Endothelial cell of umbilical vein (primary cell): ENCODE data around the gene TFAP2B. TPM values are rescaled to one million over a fixed set of nuclear protein-coding genes. Genes with fewer than 3 reads are reported as not detected.

ENCODE experiments used
- BruUV-seq: library from RNA; stranded (reverse); fragments of 400-500 nt; replicated peaks from 2 replicates; lab custom pipeline; 2021; lab: Mats Ljungman, UMichigan
- CTCF ChIA-PET: fragments of 300-600, 350-600 bp; sonication (Branson Sonifier 250); formaldehyde crosslinking; loops from one replicate; lab custom pipeline; 2021; ENCODE audit warnings: antibody characterized with exemption, inconsistent platforms; lab: Charles Lee
- POLR2A ChIA-PET: fragments of 300-600, 350-600 bp; sonication (Branson Sonifier 250); formaldehyde crosslinking; loops from one replicate; lab custom pipeline; 2021; ENCODE audit warnings: antibody characterized with exemption, inconsistent platforms; lab: Charles Lee
- DNase-seq: peaks from one replicate; pipeline ENCODE4 v3.0.0-alpha.2; 2011; ENCODE audit warnings: low read depth, low spot score
- FAIRE-seq: peaks from 2 replicates; lab custom pipeline; 2011; peaks lifted over from hg19 to GRCh38; lab: Jason Lieb, UNC
- H2AFZ ChIP-seq: 2 replicates; pipeline ENCODE4 v1.6.0; 2012; ENCODE audit warnings: low read depth, low read length, control low read depth, inconsistent platforms
- H3K27ac ChIP-seq: 2 replicates; pipeline ENCODE4 v1.5.1; 2011; ENCODE audit warnings: low read depth, mild to moderate bottlenecking, control low read depth, low read length, moderate library complexity; ENCODE audit not compliant: insufficient read depth
- H3K27me3 ChIP-seq, 2 experiments: 2 replicates each; pipeline versions ENCODE4 v1.6.0 to v1.6.1; 2011; ENCODE audit warnings: low read length in 2 of 2, mixed read lengths in 1 of 2; ENCODE audit not compliant: control insufficient read depth in 2 of 2, insufficient read depth in 2 of 2
- H3K36me3 ChIP-seq, 2 experiments: 2 replicates in 1 of 2; 3 replicates in 1 of 2; pipeline ENCODE4 v1.5.1; 2011; ENCODE audit warnings: low read length in 2 of 2, mild to moderate bottlenecking in 1 of 2, moderate library complexity in 1 of 2; ENCODE audit not compliant: control insufficient read depth in 2 of 2, insufficient read depth in 2 of 2; ENCODE audit errors: extremely low read depth in 1 of 2
- H3K4me1 ChIP-seq: 3 replicates; pipeline ENCODE4 v1.5.1; 2011; ENCODE audit warnings: mild to moderate bottlenecking, low read length; ENCODE audit not compliant: control insufficient read depth, insufficient read depth; ENCODE audit errors: extremely low read depth
- H3K4me2 ChIP-seq: 2 replicates; pipeline ENCODE4 v1.6.1; 2011; ENCODE audit warnings: low read length, control low read depth, mixed read lengths; ENCODE audit not compliant: insufficient read depth
- H3K4me3 ChIP-seq, 3 experiments: fragments of 200-600 bp in 1 of 3; sonication (generic), shearing (Covaris generic) in 1 of 3; replicated peaks in 1 of 3; 2 replicates each; pipeline ENCODE4 v1.5.1; 2011 to 2016; ENCODE audit warnings: control low read depth in 3 of 3, low read length in 3 of 3, mild to moderate bottlenecking in 2 of 3, inconsistent platforms in 1 of 3, low read depth in 1 of 3, moderate library complexity in 1 of 3; ENCODE audit not compliant: insufficient read depth in 1 of 3
- H3K79me2 ChIP-seq: 2 replicates; pipeline ENCODE4 v1.6.0; 2012; ENCODE audit warnings: low read length, inconsistent platforms; ENCODE audit not compliant: control insufficient read depth, insufficient read depth
- H3K9ac ChIP-seq: replicated peaks from 2 replicates; pipeline ENCODE3; 2011; ENCODE audit warnings: low read length, control low read depth; ENCODE audit not compliant: insufficient read depth; ENCODE audit errors: extremely low read depth
- H3K9me1 ChIP-seq: replicated peaks from 3 replicates; pipeline ENCODE4 v1.6.0; 2011; ENCODE audit warnings: mild to moderate bottlenecking, low read length; ENCODE audit not compliant: control insufficient read depth, insufficient read depth; ENCODE audit errors: extremely low read depth
- H3K9me3 ChIP-seq: replicated peaks from 2 replicates; pipeline ENCODE4 v1.5.1; 2012; ENCODE audit warnings: low read length, inconsistent platforms; ENCODE audit not compliant: control insufficient read depth, insufficient read depth
- H4K20me1 ChIP-seq: replicated peaks from 2 replicates; pipeline ENCODE3; 2011; ENCODE audit warnings: mild to moderate bottlenecking, low read length; ENCODE audit not compliant: control insufficient read depth, insufficient read depth; ENCODE audit errors: extremely low read depth
- CTCF ChIP-seq, 2 donors: IDR thresholded peaks; 1 replicate in 1 of 2; 2 replicates in 1 of 2; pipeline ENCODE4 v1.5.1; 2011; ENCODE audit warnings: low read length in 2 of 2, mild to moderate bottlenecking in 2 of 2, moderate library complexity in 2 of 2, control low read depth in 1 of 2, inconsistent platforms in 1 of 2, low read depth in 1 of 2; ENCODE audit not compliant: insufficient read depth in 1 of 2; ENCODE audit errors: extremely low read depth in 1 of 2
- FOS ChIP-seq: IDR thresholded peaks from 2 replicates; pipeline ENCODE4 v1.6.1; 2011; ENCODE audit warnings: mild to moderate bottlenecking, low read length, moderate library complexity, borderline replicate concordance; ENCODE audit not compliant: insufficient read depth
- GATA2 ChIP-seq: IDR thresholded peaks from 2 replicates; pipeline ENCODE4 v1.7.0; 2011; ENCODE audit warnings: low read depth, mild to moderate bottlenecking, moderate library complexity, mixed read lengths, low read length; ENCODE audit not compliant: insufficient read length, insufficient read depth
- JUN ChIP-seq: IDR thresholded peaks from 2 replicates; pipeline ENCODE4 v1.6.1; 2011; ENCODE audit warnings: borderline replicate concordance, low read depth; ENCODE audit not compliant: insufficient read length, insufficient read depth
- MYC ChIP-seq: IDR thresholded peaks from one replicate; pipeline ENCODE4 v1.6.1; 2011; ENCODE audit warnings: mild to moderate bottlenecking, low read depth, low read length
- POLR2A ChIP-seq: IDR thresholded peaks from 2 replicates; pipeline ENCODE4 v1.6.1; 2012; ENCODE audit warnings: low read depth, mild to moderate bottlenecking, control low read depth, low read length
- dilution Hi-C: fragments of 300-500 bp; cut with MboI; formaldehyde crosslinking; loops from one replicate; pipeline ENCODE4 v1.15.0; 2019; ENCODE audit warnings: low sequenced_read_pairs; ENCODE audit not compliant: extremely low pct_ligation_motif_present
- intact Hi-C: fragments of 100-400 bp; cut with micrococcal nuclease; formaldehyde crosslinking; loops from one replicate; pipeline ENCODE4 v1.10.0; 2022
- polyA plus RNA-seq, 4 experiments: library from polyadenylated mRNA; depleted of rRNA in 3 of 4; stranded (reverse) in 3 of 4; unstranded in 1 of 4; fragments of >200 nt; gene quantifications; 2 replicates each; pipeline versions ENCODE4 v1.2.1 to v1.2.3, GENCODE V29; 2011 to 2012; ENCODE audit warnings: missing spikeins in 1 of 4
- total RNA-seq: library from RNA; stranded (reverse); gene quantifications from 2 replicates; pipeline ENCODE4 v1.2.3, GENCODE V29; 2021
- TF ChIP-seq, protein P1 (sequence below): IDR thresholded peaks from 2 replicates; pipeline ENCODE4 v1.6.1; 2011; ENCODE audit not compliant: insufficient read depth, insufficient read length

TFAP2B gene
- total and polyA plus RNA-seq, 2 donors (not counting 3 experiments of a cell fraction or from before 2014, with no cell fraction given), result not detected

DNA sequence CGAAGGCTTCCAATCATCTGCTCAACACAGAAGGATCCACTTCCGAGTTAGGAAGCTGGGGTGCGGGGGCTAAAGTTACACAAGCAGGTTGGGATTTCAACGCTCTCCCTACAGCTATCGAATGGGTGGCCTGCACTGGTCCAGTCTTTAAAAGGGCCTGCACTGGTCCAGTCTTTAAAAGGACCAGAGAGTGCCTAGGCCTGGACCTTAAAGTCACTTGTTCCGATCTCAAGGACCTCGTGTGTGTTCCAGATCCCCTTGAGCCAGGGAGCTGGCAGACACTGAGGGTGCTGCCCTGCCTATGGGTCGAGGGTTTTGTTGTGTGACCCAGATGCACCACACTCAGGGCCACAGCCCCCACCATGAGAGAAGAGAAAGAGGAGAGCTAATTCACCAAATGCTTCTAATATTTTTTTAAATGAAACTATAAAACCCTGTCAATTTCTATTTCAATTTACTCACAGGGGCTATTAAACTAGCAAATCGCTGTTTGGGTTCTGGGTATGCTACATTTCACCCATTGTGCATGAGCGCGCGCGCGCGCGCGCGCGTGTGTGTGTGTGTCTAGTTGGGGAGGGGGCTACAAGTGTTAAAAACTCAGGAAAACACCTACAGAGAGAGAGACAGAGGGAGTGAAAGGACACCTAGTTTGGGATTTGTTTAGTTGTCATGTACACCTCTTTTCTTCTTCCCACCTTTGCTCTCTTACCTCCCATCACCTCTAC, 7.5 kb downstream of the TFAP2B start:
- Histone ChIP-seq H3K4me3 (no peak overlapping the region), H2AFZ (no peak overlapping the region), H3K27ac (no peak overlapping the region), H3K9me1 (no peaks in the 10 kb centered on the region), H3K27me3 (peaks cover 39 to 63% of the 10 kb centered on the region in 2 experiments), H4K20me1 (no peaks in the 10 kb centered on the region), H3K4me2 (no peak overlapping the region), H3K9ac (no peak overlapping the region), H3K4me1 (no peaks in the 10 kb centered on the region), H3K79me2 (no peaks in the 10 kb centered on the region), H3K36me3 (no peaks in the 10 kb centered on the region), H3K9me3 (no peaks in the 10 kb centered on the region)
- CTCF ChIA-PET, result no interaction called here
- no peak for DNase-seq
- no peak for TF ChIP-seq JUN
- TF ChIP-seq CTCF (IDR thresholded peaks at IDR 0.05; ENCODE audit: extremely low read depth in 1 of 2, insufficient read depth in 1 of 2, low read depth in 1 of 2, low read length in 2 of 2), result no peak
- no peak for TF ChIP-seq GATA2
- intact Hi-C loops (no loop called here), dilution Hi-C loops (no loop called here)
- POLR2A ChIA-PET, result no interaction called here
- BruUV-seq, result no TSS peak
- no peak for FAIRE-seq

- BruUV-seq, result no TSS peak
- Histone ChIP-seq H2AFZ (no peak overlapping the region), H3K9ac (no peak overlapping the region), H3K79me2 (no peaks in the 10 kb centered on the region), H3K4me3 (no peak overlapping the region), H4K20me1 (no peaks in the 10 kb centered on the region), H3K9me3 (no peaks in the 10 kb centered on the region), H3K4me2 (no peak overlapping the region), H3K36me3 (no peaks in the 10 kb centered on the region), H3K4me1 (no peaks in the 10 kb centered on the region), H3K27me3 (peaks cover 36 to 57% of the 10 kb centered on the region in 2 experiments), H3K27ac (no peak overlapping the region), H3K9me1 (no peaks in the 10 kb centered on the region)
- intact Hi-C loops, result no loop called here
- FAIRE-seq, result no peak
- dilution Hi-C loops, result no loop called here
- TF ChIP-seq, protein P1, sequence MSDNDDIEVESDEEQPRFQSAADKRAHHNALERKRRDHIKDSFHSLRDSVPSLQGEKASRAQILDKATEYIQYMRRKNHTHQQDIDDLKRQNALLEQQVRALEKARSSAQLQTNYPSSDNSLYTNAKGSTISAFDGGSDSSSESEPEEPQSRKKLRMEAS, result no peak
- TF ChIP-seq JUN (no peak), FOS (no peak), MYC (no peak), POLR2A (no peak)
- ChIA-PET CTCF (no interaction called here), POLR2A (no interaction called here)
- no peak for DNase-seq
Observed at GRCh38 chr6:50826803-50827202, 8.1 kb downstream of the TFAP2B start.
